Loucy (cell line): Measurements from ENCODE around the gene BPI.
"Not testable (repeated sequence)": the region's sequence is repeated elsewhere in the genome, so short reads cannot be mapped to it uniquely, and the experiment has no call there.

Experiments used
- H2AFZ ChIP-seq: fragments of 200-600 bp; sonication (generic); 2 replicates; pipeline ENCODE4 v1.6.0; 2016; ENCODE audit warnings: antibody characterized with exemption, mild to moderate bottlenecking, low read length, moderate library complexity
- H3F3A ChIP-seq: fragments of 200-600 bp; 2 replicates; pipeline ENCODE4 v1.6.0; 2016; ENCODE audit warnings: antibody characterized with exemption, low read depth, mild to moderate bottlenecking
- H3K27me3 ChIP-seq: fragments of 200-600 bp; sonication (generic); 2 replicates; pipeline ENCODE4 v1.6.1; 2014; ENCODE audit warnings: low read length, mild to moderate bottlenecking; ENCODE audit not compliant: insufficient read depth, poor library complexity, severe bottlenecking
- H3K36me3 ChIP-seq: fragments of 200-600 bp; sonication (generic); 2 replicates; pipeline ENCODE4 v1.6.1; 2016; ENCODE audit warnings: low read length; ENCODE audit not compliant: insufficient read depth
- H3K4me1 ChIP-seq: fragments of 200-600 bp; sonication (generic); 2 replicates; pipeline ENCODE4 v1.5.1; 2014; ENCODE audit warnings: low read length, mild to moderate bottlenecking; ENCODE audit not compliant: insufficient read depth, poor library complexity, severe bottlenecking
- H3K4me2 ChIP-seq: fragments of 200-600 bp; sonication (generic); 2 replicates; pipeline ENCODE4 v1.6.0; 2014; ENCODE audit warnings: antibody characterized with exemption, low read length, low read depth, mild to moderate bottlenecking; ENCODE audit not compliant: poor library complexity, severe bottlenecking
- H3K4me3 ChIP-seq: fragments of 200-600 bp; sonication (generic); 2 replicates; pipeline ENCODE4 v1.5.1; 2014; ENCODE audit warnings: low read length, mild to moderate bottlenecking, mixed read lengths; ENCODE audit not compliant: poor library complexity, severe bottlenecking
- H3K79me2 ChIP-seq: fragments of 200-600 bp; sonication (generic); 2 replicates; pipeline ENCODE4 v1.6.1; 2014; ENCODE audit warnings: low read length; ENCODE audit not compliant: insufficient read depth
- H3K9ac ChIP-seq: fragments of 200-600 bp; sonication (generic); 2 replicates; pipeline ENCODE4 v1.6.0; 2014; ENCODE audit warnings: mild to moderate bottlenecking, low read depth, low read length, moderate library complexity; ENCODE audit not compliant: poor library complexity, severe bottlenecking
- H3K9me2 ChIP-seq: fragments of 200-600 bp; sonication (generic); replicated peaks from 2 replicates; pipeline ENCODE4 v1.6.1; 2016; ENCODE audit warnings: low read depth, low read length, mixed read lengths
- H3K9me3 ChIP-seq: fragments of 200-600 bp; sonication (generic); 2 replicates; pipeline ENCODE4 v1.6.1; 2014; ENCODE audit warnings: mild to moderate bottlenecking, antibody characterized with exemption, low read length, low read depth; ENCODE audit not compliant: insufficient read depth
- H4K20me1 ChIP-seq: fragments of 200-600 bp; sonication (generic); 2 replicates; pipeline ENCODE4 v1.6.0; 2014; ENCODE audit warnings: antibody characterized with exemption, low read length, mild to moderate bottlenecking; ENCODE audit not compliant: insufficient read depth, poor library complexity, severe bottlenecking
- EZH2phosphoT487 ChIP-seq: fragments of 200-600 bp; IDR thresholded peaks from 2 replicates; pipeline ENCODE4 v1.6.1; 2018; ENCODE audit warnings: antibody characterized with exemption, mild to moderate bottlenecking, moderate library complexity, borderline replicate concordance
- TF ChIP-seq, protein P1 (sequence below): fragments of 200-600 bp; sonication (generic); conservative IDR thresholded peaks from 2 replicates; pipeline ENCODE4 v1.5.1; 2014; ENCODE audit warnings: mild to moderate bottlenecking, antibody characterized with exemption, low read length

The BPI gene

GRCh38 chr20:38278131-38278530 is 25.8 kb upstream of the BPI start:
- no peaks in the 10 kb centered on the region for H4K20me1 ChIP-seq
- TF ChIP-seq, protein P1, sequence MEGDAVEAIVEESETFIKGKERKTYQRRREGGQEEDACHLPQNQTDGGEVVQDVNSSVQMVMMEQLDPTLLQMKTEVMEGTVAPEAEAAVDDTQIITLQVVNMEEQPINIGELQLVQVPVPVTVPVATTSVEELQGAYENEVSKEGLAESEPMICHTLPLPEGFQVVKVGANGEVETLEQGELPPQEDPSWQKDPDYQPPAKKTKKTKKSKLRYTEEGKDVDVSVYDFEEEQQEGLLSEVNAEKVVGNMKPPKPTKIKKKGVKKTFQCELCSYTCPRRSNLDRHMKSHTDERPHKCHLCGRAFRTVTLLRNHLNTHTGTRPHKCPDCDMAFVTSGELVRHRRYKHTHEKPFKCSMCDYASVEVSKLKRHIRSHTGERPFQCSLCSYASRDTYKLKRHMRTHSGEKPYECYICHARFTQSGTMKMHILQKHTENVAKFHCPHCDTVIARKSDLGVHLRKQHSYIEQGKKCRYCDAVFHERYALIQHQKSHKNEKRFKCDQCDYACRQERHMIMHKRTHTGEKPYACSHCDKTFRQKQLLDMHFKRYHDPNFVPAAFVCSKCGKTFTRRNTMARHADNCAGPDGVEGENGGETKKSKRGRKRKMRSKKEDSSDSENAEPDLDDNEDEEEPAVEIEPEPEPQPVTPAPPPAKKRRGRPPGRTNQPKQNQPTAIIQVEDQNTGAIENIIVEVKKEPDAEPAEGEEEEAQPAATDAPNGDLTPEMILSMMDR: no peak
- no peak for TF ChIP-seq EZH2phosphoT487
- no peaks in the 10 kb centered on the region for H3K4me1 ChIP-seq
- no peak overlapping the region for H3K4me3 ChIP-seq
- H3K9me3 ChIP-seq: no peaks in the 10 kb centered on the region
- H3K79me2 ChIP-seq: no peaks in the 10 kb centered on the region
- H3K4me2 ChIP-seq: no peak overlapping the region
- H3F3A ChIP-seq: no peaks in the 10 kb centered on the region
- no peak overlapping the region for H3K9ac ChIP-seq
- no peak overlapping the region for H2AFZ ChIP-seq
- no peaks in the 10 kb centered on the region for H3K27me3 ChIP-seq
- no peaks in the 10 kb centered on the region for H3K36me3 ChIP-seq
- H3K9me2 ChIP-seq: no peaks in the 10 kb centered on the region

DNA sequence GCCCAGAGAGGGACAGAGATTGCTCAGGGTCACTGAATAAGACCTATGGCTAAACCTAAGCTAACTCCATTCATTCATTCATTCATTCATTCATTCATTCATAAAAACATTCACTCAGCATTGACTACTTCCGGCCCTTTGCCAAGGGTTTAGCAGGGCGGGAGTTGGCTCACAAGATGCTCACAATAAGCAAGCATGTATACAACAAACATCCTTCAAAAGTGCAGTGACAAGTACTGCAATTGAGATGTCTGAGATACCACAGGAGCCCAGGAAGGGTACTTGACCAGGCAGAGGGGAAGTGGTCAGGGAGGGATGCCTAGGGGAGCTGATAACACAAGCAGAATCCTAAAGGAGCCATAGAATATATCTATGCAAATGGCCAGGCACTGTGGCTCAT is 25.2 kb upstream of the BPI start:
- Histone ChIP-seq H4K20me1 (no peaks in the 10 kb centered on the region), H3K9me3 (no peaks in the 10 kb centered on the region), H3K36me3 (no peaks in the 10 kb centered on the region)

GRCh38 chr20:38281176-38281915 is 22.6 kb upstream of the BPI start:
- H3K4me1 ChIP-seq, H3K4me3 ChIP-seq, H3K27me3 ChIP-seq, H3K9me3 ChIP-seq, H3K4me2 ChIP-seq, H3F3A ChIP-seq, H4K20me1 ChIP-seq, H3K36me3 ChIP-seq, H3K79me2 ChIP-seq, H3K9ac ChIP-seq, H2AFZ ChIP-seq, H3K9me2 ChIP-seq: not testable (repeated sequence)
- TF ChIP-seq, protein P1: peak; percentile 53

More for the DNA sequence above, 25.2 kb upstream of the BPI start:
- Histone ChIP-seq H2AFZ (no peak overlapping the region), H3K4me1 (no peaks in the 10 kb centered on the region), H3K9ac (no peak overlapping the region), H3K9me2 (no peaks in the 10 kb centered on the region), H3K79me2 (no peaks in the 10 kb centered on the region), H3K4me2 (no peak overlapping the region), H3K4me3 (no peak overlapping the region), H3K27me3 (no peaks in the 10 kb centered on the region), H3F3A (no peaks in the 10 kb centered on the region)
- TF ChIP-seq, protein P1: no peak
- no peak for TF ChIP-seq EZH2phosphoT487
